ENCODE results near the gene TJP3. TPM values are rescaled to one million over a fixed set of nuclear protein-coding genes. Genes with fewer than 3 reads are reported as not detected.

Gene TJP3
- polyA plus RNA-seq, 3 donors = 12.1 to 14.5 (median 12.7) TPM

GRCh38 chr19:3782903-3783302, 74.7 kb downstream of the TJP3 start:
- no peak for DNase-seq

GRCh38 chr19:3783660-3784584, 75.7 kb downstream of the TJP3 start:
- DNase-seq = no peak

- no peak for DNase-seq
Measured at GRCh38 chr19:3784607-3785450, 76.6 kb downstream of the TJP3 start.

- no peak for DNase-seq
Measured at GRCh38 chr19:3785451-3785937, 77.3 kb downstream of the TJP3 start.

GRCh38 chr19:3785938-3786824, 78.0 kb downstream of the TJP3 start, which contains the start of gene MATK:
TSS of gene MATK (minus strand) at chr19:3786381. CDS start at chr19:3785135, 1,246 bp downstream.
- no peak for DNase-seq

GRCh38 chr19:3788996-3789778, 81.0 kb downstream of the TJP3 start:
- DNase-seq = no peak

GRCh38 chr19:3790209-3790734, 82.1 kb downstream of the TJP3 start:
- no peak for DNase-seq

GRCh38 chr19:3790941-3791340, 82.8 kb downstream of the TJP3 start:
- DNase-seq = no peak

GRCh38 chr19:3792114-3792513, 83.9 kb downstream of the TJP3 start:
- no peak for DNase-seq

GRCh38 chr19:3793799-3794198, 85.6 kb downstream of the TJP3 start:
- DNase-seq = no peak

GRCh38 chr19:3796358-3796757, 88.2 kb downstream of the TJP3 start:
- no peak for DNase-seq

GRCh38 chr19:3798137-3798536, 90.0 kb downstream of the TJP3 start:
- DNase-seq = no peak

Other genes with a start within 250 kb of the TJP3 start
- 100 to 1,000 TPM; 514 to 578 (median 532) TPM for gene SMIM24, start 227.9 kb upstream of the TJP3 start, polyA plus RNA-seq (ENCODE audit: insufficient read length in 3 of 3)
- under 1 TPM; 0.47 to 0.84 (median 0.53) TPM for gene SMIM44, start 224.9 kb upstream of the TJP3 start, polyA plus RNA-seq (ENCODE audit: insufficient read length in 3 of 3)
- 10 to 100 TPM in 2 of 3 donors, 1 to 10 TPM in 1; 9.6 to 13.0 (median 11.5) TPM for gene DOHH, start 207.7 kb upstream of the TJP3 start, polyA plus RNA-seq (ENCODE audit: insufficient read length in 3 of 3)
- gene FZR1, start 202.1 kb upstream of the TJP3 start, polyA plus RNA-seq (ENCODE audit: insufficient read length in 3 of 3) = 10 to 100 TPM; 47.3 to 67.5 (median 56.9) TPM
- 10 to 100 TPM in 2 of 3 donors, 1 to 10 TPM in 1; 6.8 to 11.1 (median 10.3) TPM for gene TEKTIP1, start 169.2 kb upstream of the TJP3 start, polyA plus RNA-seq (ENCODE audit: insufficient read length in 3 of 3)
- gene MFSD12, start 150.8 kb upstream of the TJP3 start, polyA plus RNA-seq (ENCODE audit: insufficient read length in 3 of 3) = 10 to 100 TPM; 61.1 to 79.0 (median 76.0) TPM
- gene HMG20B, start 135.4 kb upstream of the TJP3 start, polyA plus RNA-seq (ENCODE audit: insufficient read length in 3 of 3) = 10 to 100 TPM; 86.9 to 95.0 (median 93.9) TPM
- 1 to 10 TPM; 3.1 to 4.0 (median 3.4) TPM for gene GIPC3, start 122.9 kb upstream of the TJP3 start, polyA plus RNA-seq (ENCODE audit: insufficient read length in 3 of 3)
- gene TBXA2R, start 101.5 kb upstream of the TJP3 start, polyA plus RNA-seq (ENCODE audit: insufficient read length in 3 of 3) = 1 to 10 TPM; 3.8 TPM
- gene CACTIN, start 81.6 kb upstream of the TJP3 start, polyA plus RNA-seq (ENCODE audit: insufficient read length in 3 of 3) = 10 to 100 TPM; 27.4 to 30.2 (median 30.0) TPM
- 10 to 100 TPM; 29.0 to 32.7 (median 31.2) TPM for gene PIP5K1C, start 7.9 kb upstream of the TJP3 start, polyA plus RNA-seq (ENCODE audit: insufficient read length in 3 of 3)
- gene APBA3, start 53.3 kb downstream of the TJP3 start, polyA plus RNA-seq (ENCODE audit: insufficient read length in 3 of 3) = 10 to 100 TPM; 19.9 to 23.9 (median 20.4) TPM
- 10 to 100 TPM; 37.8 to 48.6 (median 39.3) TPM for gene MRPL54, start 54.3 kb downstream of the TJP3 start, polyA plus RNA-seq (ENCODE audit: insufficient read length in 3 of 3)
- gene RAX2, start 63.8 kb downstream of the TJP3 start, polyA plus RNA-seq (ENCODE audit: insufficient read length in 3 of 3) = not detected
- gene MATK, start 78.0 kb downstream of the TJP3 start, polyA plus RNA-seq (ENCODE audit: insufficient read length in 3 of 3) = 1 to 10 TPM; 1.6 to 2.4 (median 2.0) TPM
- gene ZFR2, start 160.7 kb downstream of the TJP3 start, polyA plus RNA-seq (ENCODE audit: insufficient read length in 3 of 3) = 1 to 10 TPM; 1.9 to 3.4 (median 2.2) TPM
- gene ATCAY, start 172.3 kb downstream of the TJP3 start, polyA plus RNA-seq (ENCODE audit: insufficient read length in 3 of 3) = under 1 TPM; 0.15 to 0.70 (median 0.44) TPM
- under 1 TPM in 2 of 3 donors, not detected in 1; 0.13 to 0.40 TPM for gene NMRK2, start 224.7 kb downstream of the TJP3 start, polyA plus RNA-seq (ENCODE audit: insufficient read length in 3 of 3)

Data from renal pelvis (tissue), 4 donors.